Hepatocyte (in vitro differentiated cells): ENCODE measurements around the gene BBLN. TPM values are rescaled to one million over a fixed set of nuclear protein-coding genes. Genes with fewer than 3 reads are reported as not detected.
"Not testable (repeated sequence)": the region's sequence is repeated elsewhere in the genome, so short reads cannot be mapped to it uniquely, and the experiment has no call there.

Experiments
- DNase-seq: peaks from one replicate; pipeline ENCODE4 v3.0.0-alpha.2; 2016; ENCODE audit warnings: low spot score
- H2AFZ ChIP-seq: fragments of 200-600 bp; sonication (generic); 2 replicates; pipeline ENCODE4 v1.6.0; 2016; ENCODE audit warnings: antibody characterized with exemption, mild to moderate bottlenecking
- H3K27ac ChIP-seq: fragments of 200-600 bp; sonication (generic); 2 replicates; pipeline ENCODE4 v1.5.1; 2016; ENCODE audit warnings: mild to moderate bottlenecking
- H3K27me3 ChIP-seq: fragments of 200-600 bp; sonication (generic); 2 replicates; pipeline ENCODE4 v1.6.1; 2016
- H3K36me3 ChIP-seq: fragments of 200-600 bp; sonication (generic); replicated peaks from 2 replicates; pipeline ENCODE4 v1.5.1; 2016; ENCODE audit warnings: low read depth; ENCODE audit not compliant: insufficient read depth
- H3K4me1 ChIP-seq: fragments of 200-600 bp; sonication (generic); 2 replicates; pipeline ENCODE4 v1.5.1; 2016; ENCODE audit warnings: mild to moderate bottlenecking, moderate library complexity; ENCODE audit not compliant: insufficient read depth
- H3K4me2 ChIP-seq: fragments of 200-600 bp; sonication (generic); 2 replicates; pipeline ENCODE4 v1.6.0; 2016
- H3K4me3 ChIP-seq: fragments of 200-600 bp; sonication (generic); 2 replicates; pipeline ENCODE4 v1.5.1; 2016; ENCODE audit warnings: mild to moderate bottlenecking
- H3K79me2 ChIP-seq: fragments of 200-600 bp; sonication (generic); 2 replicates; pipeline ENCODE4 v1.6.0; 2017; ENCODE audit warnings: mild to moderate bottlenecking
- H3K9me2 ChIP-seq: fragments of 200-600 bp; sonication (generic); replicated peaks from 2 replicates; pipeline ENCODE4 v1.6.0; 2017; ENCODE audit warnings: mild to moderate bottlenecking; ENCODE audit not compliant: insufficient read depth
- H3K9me3 ChIP-seq: fragments of 200-600 bp; sonication (generic); 2 replicates; pipeline ENCODE4 v1.5.1; 2016; ENCODE audit warnings: low read depth, mild to moderate bottlenecking
- H4K20me1 ChIP-seq: fragments of 200-600 bp; sonication (generic); 2 replicates; pipeline ENCODE4 v1.6.0; 2016; ENCODE audit warnings: mild to moderate bottlenecking; ENCODE audit not compliant: insufficient read depth, poor library complexity, severe bottlenecking
- CTCF ChIP-seq: fragments of 200-600 bp; sonication (generic); IDR thresholded peaks from 2 replicates; pipeline ENCODE4 v1.5.1; 2016; ENCODE audit warnings: antibody characterized with exemption, mild to moderate bottlenecking; ENCODE audit not compliant: poor library complexity
- EZH2 ChIP-seq: fragments of 200-600 bp; sonication (generic); IDR thresholded peaks from 2 replicates; pipeline ENCODE4 v1.6.1; 2016; ENCODE audit warnings: antibody characterized with exemption, mild to moderate bottlenecking, borderline replicate concordance
- EZH2phosphoT487 ChIP-seq: fragments of 200-600 bp; sonication (generic); IDR thresholded peaks from one replicate; pipeline ENCODE4 v1.6.1; 2018; ENCODE audit warnings: antibody characterized with exemption, mild to moderate bottlenecking, low read depth, moderate library complexity; ENCODE audit not compliant: unreplicated experiment, severe bottlenecking
- WGBS: methylation state at CpG from one replicate; pipeline ENCODE4 v1.1.6; 2016; ENCODE audit warnings: low lambda C conversion rate; ENCODE audit errors: missing lambda C conversion rate; 5-methylcytosine and 5-hydroxymethylcytosine counted together
- polyA plus RNA-seq: library from polyadenylated mRNA; unstranded; fragments of >200 nt; fragmentation: Nextera tagmentation; extraction: Ambion mirVana; gene quantifications from 2 replicates; pipeline ENCODE4 v1.2.1, GENCODE V29; 2016
- total RNA-seq: library from RNA; depleted of rRNA; stranded (reverse); fragments of >200 nt; gene quantifications from 2 replicates; pipeline ENCODE4 v1.2.3, GENCODE V29; 2014

The BBLN gene
- total and polyA plus RNA-seq, 2 experiments from 2014 or later = 92.6 to 102 TPM

- no peak for TF ChIP-seq CTCF
- no peak for TF ChIP-seq EZH2
- no peak for TF ChIP-seq EZH2phosphoT487
These were observed 18.9 kb downstream of the BBLN start for GRCh38 chr9:128178806-128179431.

GRCh38 chr9:128180001-128180400 is 19.9 kb downstream of the BBLN start:
- TF ChIP-seq CTCF (no peak), EZH2 (no peak), EZH2phosphoT487 (no peak)
- H3K4me1 ChIP-seq = no peaks in the 10 kb centered on the region
- H2AFZ ChIP-seq = no peak overlapping the region
- H3K4me3 ChIP-seq = no peak overlapping the region
- H3K9me3 ChIP-seq = no peaks in the 10 kb centered on the region
- H3K79me2 ChIP-seq = no peaks in the 10 kb centered on the region
- no peaks in the 10 kb centered on the region for H3K9me2 ChIP-seq
- no peak overlapping the region for H3K4me2 ChIP-seq
- 94% methylated on average over 8 of the region's 8 CpGs for WGBS
- no peak overlapping the region for H3K27ac ChIP-seq
- no peak for DNase-seq
- H3K36me3 ChIP-seq = no peaks in the 10 kb centered on the region
- no peaks in the 10 kb centered on the region for H4K20me1 ChIP-seq
- no peaks in the 10 kb centered on the region for H3K27me3 ChIP-seq

More at GRCh38 chr9:128178806-128179431, 18.9 kb downstream of the BBLN start:
- H3K27me3 ChIP-seq = no peaks in the 10 kb centered on the region
- no peak overlapping the region for H3K27ac ChIP-seq
- 98% methylated on average over 11 of the region's 11 CpGs for WGBS
- no peaks in the 10 kb centered on the region for H3K36me3 ChIP-seq
- H3K4me2 ChIP-seq = no peak overlapping the region
- no peak for DNase-seq
- no peak overlapping the region for H3K4me3 ChIP-seq
- no peak overlapping the region for H2AFZ ChIP-seq
- no peaks in the 10 kb centered on the region for H3K4me1 ChIP-seq
- H3K9me2 ChIP-seq = no peaks in the 10 kb centered on the region
- H3K9me3 ChIP-seq = no peaks in the 10 kb centered on the region
- no peaks in the 10 kb centered on the region for H4K20me1 ChIP-seq
- no peaks in the 10 kb centered on the region for H3K79me2 ChIP-seq

- H3K27me3 ChIP-seq = no peaks in the 10 kb centered on the region
- no peaks in the 10 kb centered on the region for H3K9me2 ChIP-seq
- no peaks in the 10 kb centered on the region for H3K9me3 ChIP-seq
- no peaks in the 10 kb centered on the region for H4K20me1 ChIP-seq
- no peak for DNase-seq
- H3K79me2 ChIP-seq = no peaks in the 10 kb centered on the region
- no peaks in the 10 kb centered on the region for H3K4me1 ChIP-seq
- H3K27ac ChIP-seq = no peak overlapping the region
- no peak overlapping the region for H3K4me2 ChIP-seq
- no peak overlapping the region for H2AFZ ChIP-seq
- H3K36me3 ChIP-seq = no peaks in the 10 kb centered on the region
- WGBS = 97% methylated on average over 6 of the region's 8 CpGs
- H3K4me3 ChIP-seq = no peak overlapping the region
- TF ChIP-seq EZH2phosphoT487 = no peak
- TF ChIP-seq EZH2 = no peak
- no peak for TF ChIP-seq CTCF
These were observed 20.4 kb downstream of the BBLN start for GRCh38 chr9:128180447-128180846.

GRCh38 chr9:128181480-128181879 is 21.4 kb downstream of the BBLN start:
- not testable (repeated sequence) for H3K9me3 ChIP-seq, H3K79me2 ChIP-seq, H3K27ac ChIP-seq, H3K4me2 ChIP-seq, H3K27me3 ChIP-seq, H3K36me3 ChIP-seq, H3K9me2 ChIP-seq, H4K20me1 ChIP-seq, H3K4me3 ChIP-seq, H2AFZ ChIP-seq, DNase-seq, H3K4me1 ChIP-seq
- peak; percentile 40 for TF ChIP-seq CTCF
- WGBS = 56% methylated on average over 9 of the region's 12 CpGs
